HCT116 (cell line): ENCODE measurements around the gene COPZ1. TPM values are rescaled to one million over a fixed set of nuclear protein-coding genes. Genes with fewer than 3 reads are reported as not detected.
A peak's percentile ranks its signal among the peaks of the same experiment; 100 is the strongest.

Experiments used
- ATAC-seq: fragments of 200-7000 bp; cut with Tn5 transposase; 2 replicates; pipeline ENCODE4 v1.9.1; 2020; ENCODE audit warnings: mild to moderate bottlenecking, moderate library complexity
- BruUV-seq: library from RNA; stranded (reverse); fragments of 400-500 nt; replicated peaks from 2 replicates; lab custom pipeline; 2021; lab: Mats Ljungman, UMichigan
- CTCF ChIA-PET: fragments of 300-600 bp; sonication (Branson Sonifier 250); formaldehyde crosslinking; loops from one replicate; lab custom pipeline; 2021; ENCODE audit warnings: antibody characterized with exemption; lab: Charles Lee
- POLR2A ChIA-PET: fragments of 300-600, 350-600 bp; sonication (Branson Sonifier 250); formaldehyde crosslinking; loops from one replicate; lab custom pipeline; 2021; ENCODE audit warnings: antibody characterized with exemption; lab: Charles Lee
- RAD21 ChIA-PET, 2 experiments: fragments of 300-600 bp; sonication (Branson Sonifier 250); formaldehyde crosslinking; loops; one replicate each; lab custom pipeline; 2023; ENCODE audit warnings: low total read pairs in 2 of 2; ENCODE audit not compliant: uncharacterized antibody in 2 of 2, unreplicated experiment in 2 of 2, low non-redundant PET in 1 of 2; lab: Charles Lee
- DNase-seq: peaks from one replicate; pipeline ENCODE4 v3.0.0-alpha.2; 2010; ENCODE audit warnings: low read depth, low spot score
- H2AFZ ChIP-seq: fragments of 200-600 bp; shearing (Covaris generic), sonication (generic); 2 replicates; pipeline ENCODE4 v1.6.1; 2017; ENCODE audit warnings: low read depth, mixed run types, mixed read lengths, antibody characterized with exemption, low read length; ENCODE audit not compliant: poor library complexity, severe bottlenecking
- H3K27ac ChIP-seq: 2 replicates; pipeline ENCODE4 v1.5.1; 2012; ENCODE audit warnings: low read depth, low read length
- H3K27me3 ChIP-seq: fragments of 200-600 bp; sonication (generic); 2 replicates; pipeline ENCODE4 v1.6.1; 2016; ENCODE audit warnings: mixed run types, low read length, mixed read lengths; ENCODE audit not compliant: insufficient read depth
- H3K36me3 ChIP-seq, 2 experiments: fragments of 200-500 bp in 1 of 2; fragments of 200-600 bp in 1 of 2; sonication (Bioruptor generic) in 1 of 2; sonication (generic) in 1 of 2; 2 replicates each; pipeline versions ENCODE4 v1.5.1 to v1.6.1; 2014 to 2016; ENCODE audit warnings: low read length in 2 of 2, inconsistent platforms in 1 of 2, mixed read lengths in 1 of 2, mixed run types in 1 of 2; ENCODE audit not compliant: insufficient read depth in 2 of 2, control insufficient read depth in 1 of 2
- H3K4me1 ChIP-seq, 2 experiments: fragments of 200-600 bp in 1 of 2; sonication (generic) in 1 of 2; 2 replicates each; pipeline versions ENCODE4 v1.5.1 to v1.6.1; 2012 to 2017; ENCODE audit warnings: low read length in 2 of 2, inconsistent platforms in 1 of 2, mild to moderate bottlenecking in 1 of 2, mixed read lengths in 1 of 2, mixed run types in 1 of 2, moderate library complexity in 1 of 2; ENCODE audit not compliant: insufficient read depth in 2 of 2, control insufficient read depth in 1 of 2
- H3K4me2 ChIP-seq: fragments of 200-600 bp; sonication (generic); 2 replicates; pipeline ENCODE4 v1.6.1; 2017; ENCODE audit warnings: mixed run types, low read length, mixed read lengths
- H3K4me3 ChIP-seq, 2 experiments: fragments of 200-600 bp in 1 of 2; sonication (generic) in 1 of 2; replicated peaks in 1 of 2; 2 replicates each; pipeline ENCODE4 v1.5.1; 2011 to 2016; ENCODE audit warnings: low read length in 2 of 2, control low read depth in 1 of 2, low read depth in 1 of 2, mild to moderate bottlenecking in 1 of 2, mixed read lengths in 1 of 2, mixed run types in 1 of 2
- H3K79me2 ChIP-seq: fragments of 200-600 bp; sonication (generic); 2 replicates; pipeline ENCODE4 v1.6.1; 2017; ENCODE audit warnings: mild to moderate bottlenecking, mixed run types, low read length, moderate library complexity, mixed read lengths; ENCODE audit not compliant: insufficient read depth
- H3K9ac ChIP-seq: fragments of 200-600 bp; sonication (generic); 2 replicates; pipeline ENCODE4 v1.6.1; 2016; ENCODE audit warnings: low read length, mixed read lengths
- H3K9me2 ChIP-seq: fragments of 200-600 bp; sonication (generic), shearing (Covaris generic); 2 replicates; pipeline ENCODE4 v1.6.1; 2017; ENCODE audit warnings: mixed run types, mild to moderate bottlenecking, moderate library complexity; ENCODE audit not compliant: insufficient read depth
- H3K9me3 ChIP-seq, 2 experiments: fragments of 200-500 bp in 1 of 2; fragments of 200-600 bp in 1 of 2; sonication (Bioruptor generic) in 1 of 2; sonication (generic) in 1 of 2; 2 replicates each; pipeline ENCODE4 v1.6.1; 2014 to 2017; ENCODE audit warnings: low read length in 2 of 2, mixed read lengths in 2 of 2, inconsistent platforms in 1 of 2, low read depth in 1 of 2, mild to moderate bottlenecking in 1 of 2, mixed run types in 1 of 2, moderate library complexity in 1 of 2; ENCODE audit not compliant: control insufficient read depth in 1 of 2, insufficient read depth in 1 of 2
- H4K20me1 ChIP-seq: fragments of 200-600 bp; sonication (generic), shearing (Covaris generic); 2 replicates; pipeline ENCODE4 v1.6.1; 2017; ENCODE audit warnings: mixed run types, mild to moderate bottlenecking, moderate library complexity; ENCODE audit not compliant: insufficient read depth
- CBX3 ChIP-seq: IDR thresholded peaks from 2 replicates; pipeline ENCODE4 v1.6.1; 2012; ENCODE audit warnings: low read depth
- CEBPB ChIP-seq: IDR thresholded peaks from 2 replicates; pipeline ENCODE4 v1.6.1; 2012; ENCODE audit warnings: low read depth
- ELF1 ChIP-seq: IDR thresholded peaks from 2 replicates; pipeline ENCODE4 v1.6.1; 2012; ENCODE audit warnings: low read depth, borderline replicate concordance
- EZH2phosphoT487 ChIP-seq: fragments of 200-600 bp; IDR thresholded peaks from 2 replicates; pipeline ENCODE4 v1.6.1; 2018; ENCODE audit warnings: antibody characterized with exemption, borderline replicate concordance
- FOSL1 ChIP-seq: IDR thresholded peaks from 2 replicates; pipeline ENCODE4 v1.6.1; 2012; ENCODE audit warnings: low read depth
- POLR2A ChIP-seq: IDR thresholded peaks from 2 replicates; pipeline ENCODE4 v1.7.0; 2011; ENCODE audit warnings: borderline replicate concordance; ENCODE audit not compliant: insufficient read depth, insufficient read length; ENCODE audit errors: extremely low read depth
- RAD21 ChIP-seq: IDR thresholded peaks from 2 replicates; pipeline ENCODE4 v1.6.1; 2012; ENCODE audit warnings: low read depth, mild to moderate bottlenecking
- REST ChIP-seq: IDR thresholded peaks from 2 replicates; pipeline ENCODE4 v1.6.1; 2012; ENCODE audit warnings: low read depth
- SIN3A ChIP-seq: IDR thresholded peaks from 2 replicates; pipeline ENCODE4 v1.6.1; 2012; ENCODE audit warnings: low read depth
- SP1 ChIP-seq: IDR thresholded peaks from 2 replicates; pipeline ENCODE4 v1.6.1; 2012; ENCODE audit warnings: low read depth
- TCF7L2 ChIP-seq: IDR thresholded peaks from 2 replicates; pipeline ENCODE4 v1.7.0; 2011; ENCODE audit warnings: borderline replicate concordance, inconsistent platforms; ENCODE audit not compliant: insufficient read depth, insufficient read length; ENCODE audit errors: extremely low read depth
- ZBTB33 ChIP-seq: IDR thresholded peaks from 2 replicates; pipeline ENCODE4 v1.6.1; 2011; ENCODE audit warnings: mild to moderate bottlenecking, low read length, moderate library complexity; ENCODE audit not compliant: insufficient replicate concordance; ENCODE audit errors: extremely low read depth
- ZFX ChIP-seq: fragments of 450-650 bp; IDR thresholded peaks from 2 replicates; pipeline ENCODE4 v1.6.1; 2017
- ZNF274 ChIP-seq: fragments of 200-500 bp; sonication (Bioruptor generic); IDR thresholded peaks from 2 replicates; pipeline ENCODE4 v1.6.1; 2014; ENCODE audit warnings: mild to moderate bottlenecking, low read depth, low read length, inconsistent platforms
- intact Hi-C: fragments of 100-400 bp; cut with micrococcal nuclease; formaldehyde crosslinking; loops from 2 replicates; pipeline ENCODE4 v1.10.0; 2022
- total RNA-seq: library from RNA; stranded (reverse); gene quantifications from one replicate; pipeline ENCODE4 v1.2.1, GENCODE V29; 2021; ENCODE audit not compliant: unreplicated experiment

The COPZ1 gene
- total RNA-seq, 1 experiment from 2014 or later = 191 TPM

GRCh38 chr12:54388237-54389133, 63.6 kb downstream of the COPZ1 start:
- no peaks in the 10 kb centered on the region for H3K27me3 ChIP-seq
- POLR2A ChIA-PET = no interaction called here
- peaks cover 32 to 77% of the 10 kb centered on the region in 2 experiments for H3K4me1 ChIP-seq
- DNase-seq = no peak
- no peak for TF ChIP-seq ELF1
- TF ChIP-seq TCF7L2 = peak; percentile 44
- peak; percentile 30; the same call in 1 of the 2 replicates for TF ChIP-seq ZFX
- no peak overlapping the region for H2AFZ ChIP-seq
- no peaks in the 10 kb centered on the region for H3K79me2 ChIP-seq
- H3K9ac ChIP-seq = 0 out of 2 replicates have a peak overlapping the region, but pooled peaks have one; percentile 1
- CTCF ChIA-PET = interaction anchor here (1.1 to 2.3 kb wide), 5 partner anchors 9 to 20 kb away, joined by 3 to 18 read pairs (median 6); no protein-coding TSS in a partner anchor
- H4K20me1 ChIP-seq = no peaks in the 10 kb centered on the region
- RAD21 ChIA-PET = interaction anchor here in 1 of 2 experiments (0.7 kb wide), 1 partner anchor 16 kb away, joined by 3 read pairs; no protein-coding TSS in a partner anchor
- H3K9me2 ChIP-seq = no peaks in the 10 kb centered on the region
- H3K36me3 ChIP-seq = no peaks in the 10 kb centered on the region
- no peak overlapping the region for H3K4me3 ChIP-seq
- peak overlapping the region; percentile 32 for H3K27ac ChIP-seq
- H3K4me2 ChIP-seq = peak overlapping the region; percentile 48
- no peaks in the 10 kb centered on the region for H3K9me3 ChIP-seq
- ATAC-seq = no peak
- no TSS peak for BruUV-seq
- intact Hi-C loops = no loop called here

GRCh38 chr12:54389134-54389508, 64.2 kb downstream of the COPZ1 start:
- DNase-seq = no peak
- ChIA-PET CTCF (interaction anchor here (1.3 kb wide), 1 partner anchor 10 kb away, joined by 3 read pairs; no protein-coding TSS in a partner anchor), RAD21 (no interaction called here), POLR2A (no interaction called here)
- Histone ChIP-seq H3K4me3 (no peak overlapping the region), H3K27me3 (no peaks in the 10 kb centered on the region), H4K20me1 (no peaks in the 10 kb centered on the region), H3K9me3 (no peaks in the 10 kb centered on the region), H3K36me3 (no peaks in the 10 kb centered on the region), H3K27ac (no peak overlapping the region), H3K4me1 (peaks cover 32 to 77% of the 10 kb centered on the region in 2 experiments), H3K4me2 (peak overlapping the region; percentile 48), H3K9me2 (no peaks in the 10 kb centered on the region), H2AFZ (no peak overlapping the region), H3K79me2 (no peaks in the 10 kb centered on the region), H3K9ac (no peak overlapping the region)
- no TSS peak for BruUV-seq
- no peak for ATAC-seq
- intact Hi-C loops = no loop called here
- TF ChIP-seq SP1 (no peak), CBX3 (no peak), ZNF274 (no peak), ELF1 (no peak), POLR2A (no peak), RAD21 (no peak), ZBTB33 (no peak), FOSL1 (no peak), CEBPB (no peak), REST (no peak), EZH2phosphoT487 (no peak), SIN3A (no peak), ZFX (no peak)
